ENCODE data around the gene ODC1. TPM values are rescaled to one million over a fixed set of nuclear protein-coding genes. Genes with fewer than 3 reads are reported as not detected.

The ODC1 gene
- total RNA-seq, 1 donor from 2014 or later: 338 TPM

DNA sequence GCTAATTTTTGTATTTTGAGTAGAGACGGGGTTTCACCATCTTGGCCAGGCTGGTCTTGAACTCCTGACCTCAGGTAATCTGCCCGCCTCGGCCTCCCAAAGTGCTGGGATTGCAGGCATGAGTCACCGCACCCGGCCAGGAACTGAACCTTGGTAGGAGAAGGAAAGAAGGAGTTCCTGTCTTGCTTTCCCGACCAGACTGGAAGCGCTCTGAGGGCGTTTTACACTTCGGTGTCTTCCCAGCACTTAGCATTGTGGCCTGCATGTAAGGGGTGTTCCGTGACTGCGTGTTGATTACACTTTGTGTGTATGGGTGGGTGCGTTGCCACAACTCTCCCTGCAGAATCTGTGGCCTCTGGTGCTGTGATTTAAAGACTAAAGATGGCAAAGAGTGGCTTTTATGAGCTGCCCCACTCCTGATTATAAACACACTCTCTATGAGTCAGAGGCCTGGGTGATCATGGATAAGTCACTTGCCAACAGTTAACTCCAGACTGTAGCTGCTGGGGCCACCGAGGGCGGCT lies 46.0 kb downstream of the ODC1 start:
- no peak for DNase-seq (ENCODE audit: low read depth)

DNA sequence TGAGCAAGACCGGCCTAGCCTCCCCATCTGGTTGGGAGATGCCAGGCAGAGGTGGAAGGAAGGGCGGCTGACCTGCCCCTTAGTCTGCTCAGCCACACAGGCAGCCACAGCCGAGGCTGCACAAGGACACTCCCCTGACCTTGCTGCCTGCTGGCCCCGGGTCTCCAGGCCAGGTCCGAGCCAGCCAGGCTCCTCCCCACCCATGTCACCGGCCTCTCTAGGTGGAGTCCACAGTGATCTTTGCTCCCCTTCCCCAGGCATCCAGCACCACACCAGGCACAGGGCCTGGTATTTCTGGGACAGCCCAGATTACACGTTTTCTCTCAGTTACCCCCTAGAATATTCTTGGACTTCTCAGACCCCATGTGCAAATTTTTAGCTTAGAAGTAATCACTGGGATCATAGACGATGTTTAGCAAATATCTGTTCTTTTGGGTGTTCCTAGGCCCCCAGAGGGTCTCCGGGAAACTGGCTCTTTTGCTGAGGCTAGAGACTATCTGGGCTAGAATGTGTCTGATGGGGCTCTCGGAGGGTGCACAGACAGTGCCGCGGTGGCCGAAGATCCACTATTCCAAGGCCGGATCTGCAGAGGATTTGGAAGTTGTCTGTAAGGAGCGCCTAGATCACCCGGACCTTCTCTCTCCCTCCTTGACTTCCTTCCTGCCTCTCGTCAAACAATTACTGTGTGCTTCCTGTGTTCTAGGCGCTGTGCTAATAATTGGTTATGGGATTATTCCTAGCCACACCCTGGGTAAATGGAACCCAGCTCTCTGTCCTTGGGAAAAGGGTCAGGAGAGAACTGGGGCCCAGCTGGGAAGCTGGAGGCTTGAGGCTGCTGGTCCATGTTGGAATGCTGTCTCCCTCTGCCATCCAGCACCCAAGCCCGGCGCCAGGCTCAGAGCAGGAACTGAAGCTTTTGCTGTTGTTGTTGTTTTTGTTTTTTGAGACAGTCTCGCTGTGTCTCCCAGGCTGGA lies 46.9 kb downstream of the ODC1 start:
- DNase-seq (ENCODE audit: low read depth): no peak

DNA sequence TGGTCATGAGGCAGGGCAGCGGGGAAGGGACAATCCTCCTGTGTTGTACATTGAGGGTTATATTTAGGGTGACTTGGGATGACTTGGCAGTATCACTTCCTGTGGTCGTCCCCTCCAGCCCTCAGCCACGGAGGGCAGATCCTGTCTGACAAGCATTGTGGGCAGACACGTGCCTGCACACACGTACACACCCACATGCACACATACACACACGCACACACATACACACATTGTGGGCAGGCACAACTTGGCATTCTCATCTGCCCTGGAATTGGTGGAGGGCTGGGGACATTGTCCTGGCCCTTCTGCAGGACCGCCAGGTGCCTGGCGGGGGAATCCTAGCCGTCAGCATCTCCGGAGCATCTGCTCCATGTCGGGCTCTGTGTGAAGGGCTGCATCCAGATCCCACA lies 47.6 kb downstream of the ODC1 start:
- DNase-seq (ENCODE audit: low read depth): peak; percentile 40

DNA sequence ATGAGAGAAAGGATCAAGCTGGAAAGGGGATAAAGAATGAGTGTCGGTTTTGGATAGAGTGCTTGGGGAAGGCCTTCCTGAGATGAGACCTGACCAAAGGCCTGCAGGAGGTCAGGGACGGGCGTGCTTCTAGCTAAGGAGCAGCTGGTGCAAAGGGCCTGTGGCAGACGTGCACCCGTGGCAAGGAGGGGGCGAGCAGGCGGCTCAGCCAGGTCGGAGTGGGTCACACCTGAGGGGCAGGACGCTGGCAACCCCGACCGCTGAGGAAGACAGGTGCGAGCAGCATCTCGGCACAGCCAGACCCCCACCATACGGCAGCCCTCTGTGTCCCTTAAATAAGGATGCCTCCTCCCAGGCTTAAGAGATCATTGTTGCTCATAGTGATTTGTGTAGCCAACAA lies 48.1 kb downstream of the ODC1 start:
- DNase-seq (ENCODE audit: low read depth): no peak

DNA sequence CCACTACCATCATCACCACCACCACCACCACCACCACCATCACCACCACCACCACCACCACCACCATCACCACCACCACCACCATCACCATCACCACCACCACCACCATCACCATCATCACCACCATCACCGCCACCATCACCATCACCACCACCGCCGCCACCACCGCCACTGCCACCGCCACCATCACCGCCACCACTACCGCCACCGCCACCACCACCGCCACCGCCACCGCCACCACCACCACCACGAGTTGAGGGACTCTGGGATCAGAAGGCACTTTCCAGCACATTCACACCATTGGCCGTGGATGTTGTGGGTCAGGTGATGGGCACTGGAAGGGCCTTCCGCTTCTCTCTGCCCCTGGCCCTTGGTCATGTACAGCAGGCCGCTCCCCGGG lies 48.8 kb downstream of the ODC1 start:
- DNase-seq (ENCODE audit: low read depth): no peak

DNA sequence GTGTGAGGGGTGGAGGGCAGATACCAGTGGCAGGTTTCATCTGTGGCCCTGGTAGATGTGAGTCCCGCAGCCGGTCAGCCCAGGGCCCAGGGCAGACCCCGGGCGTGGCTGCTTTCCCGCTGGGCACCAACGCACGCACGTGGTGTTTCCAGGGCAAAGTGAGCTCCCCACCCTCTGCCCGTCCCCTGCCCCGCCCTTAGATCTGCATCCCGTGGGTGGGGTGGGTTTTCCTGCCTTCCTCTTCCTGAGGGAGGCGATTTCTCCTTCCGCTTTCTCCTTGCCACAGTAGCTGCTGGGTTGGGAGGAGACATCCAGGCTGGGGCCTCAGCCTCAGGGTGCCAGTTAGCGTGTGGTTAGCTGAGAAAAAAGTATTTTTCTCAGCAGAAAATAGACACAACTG lies 49.6 kb downstream of the ODC1 start:
- DNase-seq (ENCODE audit: low read depth): no peak

DNA sequence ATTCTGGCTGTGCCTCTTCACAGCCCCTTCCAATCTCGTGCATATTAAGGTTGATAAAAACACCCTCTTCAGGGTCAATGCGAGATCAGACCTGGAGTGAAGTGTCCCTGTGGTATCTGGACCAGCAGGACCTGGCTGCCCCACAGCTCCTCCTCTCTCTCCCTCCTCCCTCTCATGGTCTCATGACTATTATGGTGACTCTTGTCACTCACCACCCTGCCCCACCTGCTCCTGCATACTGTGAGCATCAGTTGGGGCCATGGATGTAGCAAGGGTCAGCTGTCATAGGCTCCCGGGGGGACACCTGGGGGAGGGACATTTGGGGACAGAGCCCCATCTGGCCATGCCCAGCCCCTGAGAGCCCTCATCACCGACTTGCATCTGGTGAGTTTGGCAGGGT lies 50.2 kb downstream of the ODC1 start:
- no peak for DNase-seq (ENCODE audit: low read depth)

DNA sequence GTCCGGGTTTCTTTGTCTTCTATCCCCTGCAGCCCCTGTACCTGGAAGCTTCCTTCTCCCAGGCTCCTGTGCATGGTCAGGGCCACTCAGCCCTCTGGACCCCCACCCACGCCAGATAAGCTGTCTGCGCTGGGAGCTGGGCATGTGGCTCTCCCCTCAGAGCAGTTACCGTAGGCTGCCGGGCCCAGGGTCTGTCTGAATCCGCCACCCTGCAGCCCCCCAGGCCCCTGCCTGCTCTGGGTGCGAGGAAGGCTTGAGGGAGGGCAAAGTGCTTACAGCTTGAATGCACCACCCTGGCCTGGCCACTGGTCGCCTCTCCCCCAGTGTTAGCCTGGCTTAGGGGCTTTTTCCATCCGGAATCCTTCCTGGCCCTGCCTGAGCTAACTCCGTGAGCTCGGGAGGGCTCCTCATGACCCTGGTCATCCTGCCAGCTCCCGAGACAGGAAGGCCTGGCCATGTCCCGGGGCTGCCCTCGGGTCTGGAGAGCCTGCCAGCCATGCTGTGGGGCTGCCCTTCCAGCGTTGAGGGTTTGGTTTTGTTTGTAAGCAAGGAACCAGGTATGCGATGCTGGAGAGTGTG lies 50.7 kb downstream of the ODC1 start:
- no peak for DNase-seq (ENCODE audit: low read depth)

DNA sequence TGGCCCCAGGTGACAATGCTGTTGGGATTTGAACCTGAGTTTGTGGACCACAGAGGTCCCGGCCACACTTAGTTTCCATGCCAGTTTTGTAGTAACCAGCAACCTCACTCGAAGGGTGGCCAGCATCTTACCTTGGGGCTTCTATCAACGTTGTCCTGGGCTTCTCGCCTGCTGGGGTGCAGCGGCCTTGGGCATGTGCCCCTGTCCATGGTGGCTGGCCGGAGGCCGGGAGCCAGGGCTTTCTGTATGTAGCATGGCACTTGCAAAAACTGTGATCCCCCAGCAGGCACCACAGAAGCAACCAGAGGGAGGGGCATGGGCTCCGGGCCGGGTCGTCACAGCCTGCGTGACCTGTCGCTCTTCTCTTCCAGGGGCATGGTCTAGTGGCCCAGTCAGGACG lies 51.7 kb downstream of the ODC1 start:
- DNase-seq (ENCODE audit: low read depth): no peak

DNA sequence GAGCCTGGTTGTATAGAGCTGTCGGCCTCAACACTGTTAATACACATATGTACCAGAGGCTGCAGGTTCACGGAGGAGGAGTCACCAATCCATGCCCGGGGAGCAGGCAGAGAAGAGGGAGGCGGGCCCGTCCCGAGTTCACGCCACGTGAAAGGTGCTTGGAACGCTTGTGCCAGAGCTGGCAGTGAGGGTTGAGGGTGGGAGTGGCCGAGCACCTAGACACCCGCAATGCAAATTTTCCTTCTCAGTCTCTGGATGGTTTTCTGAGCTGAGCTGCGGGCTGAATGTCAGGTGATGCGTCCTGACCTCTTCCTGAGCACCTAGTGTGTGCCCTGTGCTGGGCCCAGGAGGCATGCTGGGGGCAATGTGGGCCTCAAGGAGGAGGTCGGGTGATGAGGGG lies 52.2 kb downstream of the ODC1 start:
- DNase-seq (ENCODE audit: low read depth): no peak

DNA sequence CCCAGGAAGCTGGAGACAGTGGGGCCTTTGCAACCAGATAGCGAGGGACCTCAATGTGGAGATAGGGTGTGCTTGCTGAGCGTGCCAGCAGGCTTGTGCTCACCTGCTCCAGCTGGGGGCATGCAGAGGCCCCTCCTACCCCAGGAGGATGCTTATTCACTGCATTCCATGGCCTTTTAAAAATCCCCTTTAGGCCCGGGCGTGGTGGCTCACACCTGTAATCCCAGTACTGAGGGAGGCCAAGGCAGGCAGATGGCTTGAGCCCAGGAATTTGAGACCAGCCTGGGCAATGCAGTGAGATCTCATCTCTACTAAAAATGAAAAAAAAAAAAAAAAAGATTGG lies 54.5 kb downstream of the ODC1 start:
- DNase-seq (ENCODE audit: low read depth): no peak

DNA sequence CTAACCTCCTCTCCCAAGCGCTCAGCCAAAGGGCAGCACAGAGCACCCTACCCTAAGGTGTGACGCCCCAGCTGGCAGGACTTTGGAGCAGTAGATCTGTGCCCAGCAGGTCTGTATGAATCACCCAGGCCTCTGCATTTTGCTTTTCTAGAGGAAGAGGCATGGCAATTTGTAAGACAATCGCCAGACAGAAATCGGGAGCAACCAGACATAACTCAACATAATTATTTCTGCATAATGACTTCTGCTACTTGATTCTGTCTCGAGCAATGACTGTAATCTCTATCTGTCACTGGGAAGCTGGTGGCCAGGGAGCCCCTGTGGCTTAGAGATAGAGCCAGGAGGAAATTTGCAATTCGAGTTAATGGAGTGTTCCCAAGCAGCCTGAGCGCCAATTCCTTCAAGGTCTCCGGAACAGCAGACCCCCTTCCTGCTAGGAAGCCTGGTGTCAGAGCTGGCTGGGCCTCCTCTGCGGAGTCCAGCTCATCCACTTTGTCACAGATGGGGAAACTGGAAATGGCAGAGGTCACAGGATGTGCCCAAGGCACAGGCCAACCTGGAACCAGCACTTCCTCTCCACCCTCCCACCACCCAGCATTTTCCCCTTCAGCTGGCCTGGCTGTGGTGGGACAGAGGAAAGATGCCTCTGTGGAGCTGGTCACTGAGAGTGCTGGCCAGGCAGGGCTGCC lies 55.0 kb downstream of the ODC1 start:
- DNase-seq (ENCODE audit: low read depth): no peak

DNA sequence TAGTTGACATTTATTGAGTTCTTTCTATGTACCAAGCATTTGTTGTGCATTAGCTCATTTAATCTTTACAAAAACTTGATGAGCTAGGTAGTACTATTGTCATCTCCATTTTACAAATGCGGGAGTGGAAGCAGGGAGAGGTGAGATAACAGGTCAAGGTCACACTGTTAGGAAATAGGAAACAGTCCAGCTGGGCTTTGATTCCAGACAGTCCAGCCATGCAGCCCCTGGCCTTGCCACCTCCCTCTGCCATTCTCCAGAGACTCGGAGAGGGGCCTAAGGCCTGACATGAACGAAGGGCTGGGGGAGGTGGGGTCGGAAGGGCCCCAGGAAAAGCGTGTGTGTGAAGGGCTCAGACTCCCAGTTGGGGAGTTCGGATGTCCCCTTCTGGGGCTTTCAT lies 55.6 kb downstream of the ODC1 start:
- no peak for DNase-seq (ENCODE audit: low read depth)

DNA sequence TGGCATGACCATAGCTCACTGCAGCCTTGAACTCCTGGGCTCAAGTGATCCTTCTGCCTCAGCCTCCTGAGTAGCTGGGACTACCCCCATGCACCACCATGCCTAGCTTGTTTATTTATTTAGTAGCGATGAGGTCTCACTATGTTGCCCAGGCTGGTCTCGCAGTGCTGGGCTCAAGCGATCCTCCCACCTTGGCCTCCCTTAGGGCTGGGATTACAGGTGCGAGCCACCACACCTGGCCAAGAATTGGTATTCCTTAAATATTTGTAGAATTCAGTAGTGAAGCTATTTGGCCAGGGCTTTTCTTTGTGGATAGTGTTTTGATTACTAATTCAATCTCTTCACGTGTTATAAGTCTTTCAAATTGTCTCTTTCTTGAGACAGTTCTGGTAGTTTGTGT lies 56.0 kb downstream of the ODC1 start:
- DNase-seq (ENCODE audit: low read depth): no peak

DNA sequence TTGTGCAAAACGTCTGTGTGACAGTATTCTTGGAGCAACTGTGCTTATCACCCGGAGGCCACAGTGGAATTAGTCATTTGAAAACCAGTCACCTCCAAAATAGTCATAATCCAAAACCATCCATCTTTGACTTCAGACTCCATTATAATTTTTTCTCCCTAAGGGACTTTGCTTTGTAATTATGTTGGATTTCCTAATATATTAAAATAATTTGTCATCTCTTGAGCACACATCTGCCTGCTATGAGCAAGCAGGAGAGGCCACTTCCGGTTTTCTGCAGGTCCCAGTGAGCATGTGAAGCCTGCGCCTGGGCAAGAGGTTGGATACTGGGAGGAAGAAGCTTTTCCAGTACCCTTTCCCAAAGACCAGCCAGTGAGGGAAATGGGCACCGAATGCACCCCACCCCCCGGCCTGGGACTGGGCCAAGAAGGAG lies 57.7 kb downstream of the ODC1 start:
- no peak for DNase-seq (ENCODE audit: low read depth)

Other genes with a start within 250 kb of the ODC1 start
- gene HPCAL1, start 145.4 kb downstream of the ODC1 start, total RNA-seq: 91.6 and 102 TPM in 2 replicates
- 25.0 and 25.2 TPM in 2 replicates for gene NOL10, start 241.6 kb upstream of the ODC1 start, total RNA-seq

Data from myocyte (in vitro differentiated cells).